Measurements from ENCODE around the gene UGT1A6. TPM values are rescaled to one million over a fixed set of nuclear protein-coding genes. Genes with fewer than 3 reads are reported as not detected.

The UGT1A6 gene
- total and polyA plus RNA-seq, 2 experiments from 2014 or later = not detected

DNA sequence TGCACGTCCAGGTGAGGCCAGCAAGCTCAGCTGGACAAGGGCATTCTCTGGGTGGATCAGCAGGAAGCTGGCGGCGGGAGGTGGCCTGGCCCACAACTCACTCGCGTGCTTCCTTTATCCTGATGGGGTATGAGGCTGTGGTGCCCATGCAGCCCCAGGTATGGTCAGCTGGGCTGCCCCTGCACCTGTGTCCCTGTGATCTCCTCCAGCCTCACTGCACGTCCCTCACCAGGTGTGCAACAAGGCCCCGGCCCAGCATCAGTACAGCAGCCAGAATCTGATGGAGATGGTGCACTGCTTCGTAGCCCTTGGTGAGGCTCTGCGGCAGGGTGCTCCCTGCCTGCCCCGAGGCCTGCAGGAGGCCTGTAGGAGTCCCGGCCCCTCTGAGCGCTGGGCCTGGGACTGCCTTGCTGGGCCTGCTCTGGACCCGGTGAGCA, 103.1 kb downstream of the UGT1A6 start:
- H3K9me3 ChIP-seq (ENCODE audit: low read depth) = no peaks in the 10 kb centered on the region
- TF ChIP-seq, protein P1, sequence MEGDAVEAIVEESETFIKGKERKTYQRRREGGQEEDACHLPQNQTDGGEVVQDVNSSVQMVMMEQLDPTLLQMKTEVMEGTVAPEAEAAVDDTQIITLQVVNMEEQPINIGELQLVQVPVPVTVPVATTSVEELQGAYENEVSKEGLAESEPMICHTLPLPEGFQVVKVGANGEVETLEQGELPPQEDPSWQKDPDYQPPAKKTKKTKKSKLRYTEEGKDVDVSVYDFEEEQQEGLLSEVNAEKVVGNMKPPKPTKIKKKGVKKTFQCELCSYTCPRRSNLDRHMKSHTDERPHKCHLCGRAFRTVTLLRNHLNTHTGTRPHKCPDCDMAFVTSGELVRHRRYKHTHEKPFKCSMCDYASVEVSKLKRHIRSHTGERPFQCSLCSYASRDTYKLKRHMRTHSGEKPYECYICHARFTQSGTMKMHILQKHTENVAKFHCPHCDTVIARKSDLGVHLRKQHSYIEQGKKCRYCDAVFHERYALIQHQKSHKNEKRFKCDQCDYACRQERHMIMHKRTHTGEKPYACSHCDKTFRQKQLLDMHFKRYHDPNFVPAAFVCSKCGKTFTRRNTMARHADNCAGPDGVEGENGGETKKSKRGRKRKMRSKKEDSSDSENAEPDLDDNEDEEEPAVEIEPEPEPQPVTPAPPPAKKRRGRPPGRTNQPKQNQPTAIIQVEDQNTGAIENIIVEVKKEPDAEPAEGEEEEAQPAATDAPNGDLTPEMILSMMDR (IDR thresholded peaks at IDR 0.05; ENCODE audit: low read depth, low read length) = no peak
- H3K4me1 ChIP-seq (ENCODE audit: low read depth) = no peaks in the 10 kb centered on the region
- H3K36me3 ChIP-seq = no peaks in the 10 kb centered on the region
- DNase-seq (ENCODE audit: low read depth in 1 of 2, low spot score in 1 of 2) = no peak
- H3K27ac ChIP-seq = no peak overlapping the region
- no peak overlapping the region for H3K4me3 ChIP-seq
- no peaks in the 10 kb centered on the region for H3K27me3 ChIP-seq

GRCh38 chr2:233796254-233796653, 103.6 kb downstream of the UGT1A6 start:
- H3K4me1 ChIP-seq (ENCODE audit: low read depth) = no peaks in the 10 kb centered on the region
- no peak for DNase-seq (ENCODE audit: low read depth in 1 of 2, low spot score in 1 of 2)
- no peaks in the 10 kb centered on the region for H3K9me3 ChIP-seq (ENCODE audit: low read depth)
- H3K4me3 ChIP-seq = no peak overlapping the region
- no peaks in the 10 kb centered on the region for H3K36me3 ChIP-seq
- no peak overlapping the region for H3K27ac ChIP-seq
- TF ChIP-seq, protein P1 (IDR thresholded peaks at IDR 0.05; ENCODE audit: low read depth, low read length) = no peak
- H3K27me3 ChIP-seq = no peaks in the 10 kb centered on the region

DNA sequence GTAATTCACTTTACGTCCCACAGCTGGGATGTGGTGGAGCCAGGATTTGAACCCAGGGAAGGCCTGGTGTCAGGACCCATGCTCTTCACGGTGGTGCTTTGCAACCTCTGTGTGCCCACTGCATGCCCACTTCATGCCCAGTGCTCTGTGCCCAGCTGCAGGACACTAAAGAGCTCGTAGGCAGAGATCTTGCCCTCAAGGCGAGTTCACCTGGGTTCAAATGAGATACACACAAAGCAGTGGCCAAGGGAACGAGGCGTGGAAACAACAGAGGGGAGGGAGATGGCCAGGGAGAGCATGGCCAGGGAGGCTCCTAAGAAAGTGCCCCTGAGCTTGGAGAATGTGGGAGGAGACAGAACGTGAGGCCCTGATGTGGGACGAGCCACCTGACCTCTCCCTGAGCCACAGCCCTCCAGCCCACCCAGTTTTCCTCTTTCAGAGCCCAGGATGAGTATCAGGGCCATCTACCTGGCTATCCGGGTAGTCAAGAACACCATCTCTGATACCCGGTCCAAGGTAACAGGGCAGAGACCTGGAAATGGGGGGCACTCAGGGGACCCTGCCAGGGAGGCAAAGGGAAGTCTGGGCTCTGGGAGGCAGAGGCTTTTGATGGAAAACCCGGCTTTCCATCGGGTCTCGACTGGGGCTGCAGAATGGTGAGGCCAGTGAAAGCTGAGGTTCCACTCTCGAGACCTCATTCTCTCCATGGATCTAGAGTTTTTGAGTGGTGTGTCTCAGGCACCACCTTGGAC, 105.8 kb downstream of the UGT1A6 start:
- Histone ChIP-seq H3K27ac (no peak overlapping the region), H3K27me3 (no peaks in the 10 kb centered on the region), H3K4me1 (ENCODE audit: low read depth) (no peaks in the 10 kb centered on the region), H3K9me3 (ENCODE audit: low read depth) (no peaks in the 10 kb centered on the region), H3K36me3 (no peaks in the 10 kb centered on the region), H3K4me3 (no peak overlapping the region)
- TF ChIP-seq, protein P1 (IDR thresholded peaks at IDR 0.05; ENCODE audit: low read depth, low read length) = no peak
- no peak for DNase-seq (ENCODE audit: low read depth in 1 of 2, low spot score in 1 of 2)

GRCh38 chr2:233799087-233799665, 106.5 kb downstream of the UGT1A6 start:
- no peaks in the 10 kb centered on the region for H3K27me3 ChIP-seq

GRCh38 chr2:233799716-233800115, 107.0 kb downstream of the UGT1A6 start:
- Histone ChIP-seq H3K9me3 (ENCODE audit: low read depth) (no peaks in the 10 kb centered on the region), H3K27me3 (no peaks in the 10 kb centered on the region), H3K4me3 (no peak overlapping the region), H3K27ac (no peak overlapping the region), H3K4me1 (ENCODE audit: low read depth) (no peaks in the 10 kb centered on the region), H3K36me3 (no peaks in the 10 kb centered on the region)
- TF ChIP-seq, protein P1 (IDR thresholded peaks at IDR 0.05; ENCODE audit: low read depth, low read length) = no peak
- no peak for DNase-seq (ENCODE audit: low read depth in 1 of 2, low spot score in 1 of 2)

More at GRCh38 chr2:233799087-233799665, 106.5 kb downstream of the UGT1A6 start:
- Histone ChIP-seq H3K36me3 (no peaks in the 10 kb centered on the region), H3K27ac (no peak overlapping the region), H3K4me3 (no peak overlapping the region), H3K4me1 (ENCODE audit: low read depth) (no peaks in the 10 kb centered on the region), H3K9me3 (ENCODE audit: low read depth) (no peaks in the 10 kb centered on the region)
- DNase-seq (ENCODE audit: low read depth in 1 of 2, low spot score in 1 of 2) = no peak
- TF ChIP-seq, protein P1 (IDR thresholded peaks at IDR 0.05; ENCODE audit: low read depth, low read length) = no peak
